A673 (cell line): ENCODE data around the gene SEPTIN10.

Experiments used
- EZH2 ChIP-seq: fragments of 200-600 bp; sonication (generic); IDR thresholded peaks from 2 replicates; pipeline ENCODE4 v1.6.1; 2017; ENCODE audit warnings: borderline replicate concordance, low read depth, mild to moderate bottlenecking, mixed read lengths, antibody characterized with exemption, low read length; ENCODE audit not compliant: poor library complexity, severe bottlenecking
- TF ChIP-seq, protein P1 (sequence below): fragments of 300-800, 200-600 bp; sonication (generic); conservative IDR thresholded peaks from 2 replicates; pipeline ENCODE4 v1.5.1; 2017; ENCODE audit warnings: low read depth, mild to moderate bottlenecking, antibody characterized with exemption, low read length, moderate library complexity, mixed read lengths

DNA sequence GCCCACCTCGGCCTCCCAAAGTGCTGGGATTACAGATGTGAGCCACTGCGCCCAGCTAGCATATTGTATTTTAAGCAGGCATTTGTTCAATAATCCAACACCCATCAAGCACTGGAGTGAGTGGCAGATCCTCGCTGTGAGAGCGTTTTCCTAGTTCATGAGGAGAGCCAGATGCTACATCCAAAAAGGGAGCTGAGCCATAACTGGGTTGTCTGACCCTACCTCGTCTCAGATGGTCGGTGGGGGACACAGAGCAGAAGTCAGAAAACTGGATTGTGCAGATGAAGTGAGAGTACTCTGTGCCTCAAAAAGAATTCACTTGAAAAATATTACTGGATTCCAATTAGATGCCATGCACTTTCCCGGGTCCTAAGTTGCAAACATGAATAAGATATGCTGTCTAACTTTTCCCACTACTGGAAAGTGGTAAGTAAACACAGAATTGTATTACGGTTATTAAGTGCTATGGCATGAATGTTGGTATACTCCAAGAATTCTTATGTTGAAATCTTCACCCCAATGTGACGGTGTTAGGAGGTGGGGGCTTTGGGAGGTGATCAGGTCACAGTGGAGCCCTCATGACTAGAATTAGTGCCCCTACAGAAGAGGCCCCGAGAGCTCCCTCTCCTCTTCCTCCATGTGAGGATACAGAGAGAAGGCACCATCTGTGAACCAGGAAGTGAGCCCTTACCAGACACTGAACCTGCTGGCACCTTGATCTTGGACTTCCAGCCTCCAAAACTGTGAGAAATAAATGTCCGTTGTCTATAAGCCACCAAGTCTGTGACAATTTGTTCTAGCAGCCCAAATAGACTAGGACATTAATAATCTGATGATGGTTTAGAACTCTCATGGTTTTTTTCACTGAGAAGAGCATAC lies 21.9 kb upstream of the SEPTIN10 start:
- TF ChIP-seq, protein P1, sequence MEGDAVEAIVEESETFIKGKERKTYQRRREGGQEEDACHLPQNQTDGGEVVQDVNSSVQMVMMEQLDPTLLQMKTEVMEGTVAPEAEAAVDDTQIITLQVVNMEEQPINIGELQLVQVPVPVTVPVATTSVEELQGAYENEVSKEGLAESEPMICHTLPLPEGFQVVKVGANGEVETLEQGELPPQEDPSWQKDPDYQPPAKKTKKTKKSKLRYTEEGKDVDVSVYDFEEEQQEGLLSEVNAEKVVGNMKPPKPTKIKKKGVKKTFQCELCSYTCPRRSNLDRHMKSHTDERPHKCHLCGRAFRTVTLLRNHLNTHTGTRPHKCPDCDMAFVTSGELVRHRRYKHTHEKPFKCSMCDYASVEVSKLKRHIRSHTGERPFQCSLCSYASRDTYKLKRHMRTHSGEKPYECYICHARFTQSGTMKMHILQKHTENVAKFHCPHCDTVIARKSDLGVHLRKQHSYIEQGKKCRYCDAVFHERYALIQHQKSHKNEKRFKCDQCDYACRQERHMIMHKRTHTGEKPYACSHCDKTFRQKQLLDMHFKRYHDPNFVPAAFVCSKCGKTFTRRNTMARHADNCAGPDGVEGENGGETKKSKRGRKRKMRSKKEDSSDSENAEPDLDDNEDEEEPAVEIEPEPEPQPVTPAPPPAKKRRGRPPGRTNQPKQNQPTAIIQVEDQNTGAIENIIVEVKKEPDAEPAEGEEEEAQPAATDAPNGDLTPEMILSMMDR, result no peak
- no peak for TF ChIP-seq EZH2
